GM19023 (cell line): ENCODE data around the gene CD209.
"Not testable (repeated sequence)": the region's sequence is repeated elsewhere in the genome, so short reads cannot be mapped to it uniquely, and the experiment has no call there.

Experiments used
- ATAC-seq: cut with Tn5 transposase; IDR thresholded peaks from one replicate; pipeline ENCODE4 v1.9.1; 2021; ENCODE audit warnings: mild to moderate bottlenecking, moderate library complexity; ENCODE audit not compliant: unreplicated experiment

Gene CD209

GRCh38 chr19:7771072-7771471 is 23.7 kb upstream of the CD209 start:
- ATAC-seq: no peak

DNA sequence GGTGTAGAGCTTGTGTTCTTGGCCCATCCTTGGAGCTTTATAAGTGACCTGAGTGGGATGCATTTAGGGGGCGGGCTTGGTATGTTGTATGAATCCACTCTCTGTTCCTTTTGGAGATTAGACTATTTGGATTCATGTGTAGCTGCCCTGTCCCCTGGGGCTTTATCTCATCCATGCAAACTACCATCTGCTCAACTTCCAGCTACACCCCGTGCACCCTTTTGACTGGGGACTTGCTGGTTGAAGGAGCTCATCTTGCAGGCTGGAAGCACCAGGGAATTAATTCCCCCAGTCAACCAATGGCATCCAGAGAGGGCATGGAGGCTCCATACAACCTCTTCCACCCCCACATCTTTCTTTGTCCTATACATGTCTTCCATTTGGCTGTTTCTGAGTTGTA is 21.8 kb upstream of the CD209 start:
- ATAC-seq: no peak

DNA sequence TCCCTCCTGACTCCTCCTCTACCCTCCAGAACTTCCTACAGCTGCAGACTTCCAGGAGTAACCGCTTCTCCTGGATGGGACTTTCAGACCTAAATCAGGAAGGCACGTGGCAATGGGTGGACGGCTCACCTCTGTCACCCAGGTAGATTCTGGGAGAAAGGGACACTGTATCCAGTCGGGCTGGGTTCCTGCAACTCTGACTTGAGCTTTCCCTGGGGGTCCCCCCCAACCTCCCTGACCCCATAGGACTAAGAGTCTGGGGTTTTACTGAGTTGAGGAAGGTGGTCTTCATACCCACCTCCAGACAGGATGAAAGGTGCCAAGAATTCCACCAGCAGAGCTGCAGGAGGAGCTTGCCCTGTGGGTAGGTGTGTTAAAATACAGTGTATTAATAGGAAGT is 20.2 kb upstream of the CD209 start:
- no peak for ATAC-seq

- no peak for ATAC-seq
Observed at GRCh38 chr19:7766535-7766934, 19.2 kb upstream of the CD209 start.

DNA sequence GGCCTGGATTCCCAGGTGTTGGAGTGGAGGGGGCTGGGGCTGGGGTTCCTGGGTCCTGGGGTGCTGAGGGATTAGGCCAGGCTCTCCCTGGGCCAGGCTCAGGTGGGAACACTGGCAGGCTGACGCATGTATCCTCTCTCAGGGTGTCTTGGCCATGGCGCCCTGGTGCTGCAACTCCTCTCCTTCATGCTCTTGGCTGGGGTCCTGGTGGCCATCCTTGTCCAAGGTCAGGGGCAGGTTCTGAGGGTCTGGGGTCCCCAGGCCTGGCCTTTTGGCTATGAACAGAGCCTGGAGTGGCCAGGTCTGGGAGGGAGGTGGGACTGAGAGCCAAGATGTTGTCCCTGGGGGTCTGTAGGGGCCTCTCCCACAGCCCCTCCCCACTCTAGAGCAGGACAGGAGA is 17.7 kb upstream of the CD209 start:
- ATAC-seq: not testable (repeated sequence)

- not testable (repeated sequence) for ATAC-seq
Observed at GRCh38 chr19:7764157-7764556, 16.8 kb upstream of the CD209 start.

- no peak for ATAC-seq
Observed at GRCh38 chr19:7763696-7764095, 16.4 kb upstream of the CD209 start.

- no peak for ATAC-seq
Observed at GRCh38 chr19:7762719-7763293, 15.5 kb upstream of the CD209 start, which contains the start of gene CLEC4M. Gene CLEC4M, plus strand, starts transcription at chr19:7763243. Its CDS starts 24 bp downstream, at chr19:7763267.

DNA sequence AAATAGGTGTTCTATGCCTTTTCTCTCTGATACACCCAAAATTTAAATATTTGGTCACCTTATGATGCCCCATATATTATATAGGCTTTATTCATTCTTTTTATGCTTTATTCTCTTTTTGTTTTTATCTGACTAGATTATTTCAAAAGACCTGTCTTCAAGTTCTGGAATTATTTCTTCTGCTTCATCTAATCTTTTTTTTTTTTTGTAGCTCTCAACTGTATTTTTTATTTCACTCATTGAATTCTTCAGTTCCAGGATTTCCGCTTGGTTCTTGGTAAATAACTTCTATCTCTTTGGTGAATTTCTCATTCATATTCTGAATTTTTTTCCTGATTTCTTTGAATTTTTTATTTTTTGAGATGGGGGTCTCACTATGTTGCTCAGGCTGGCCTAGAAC is 11.8 kb upstream of the CD209 start:
- ATAC-seq: no peak

DNA sequence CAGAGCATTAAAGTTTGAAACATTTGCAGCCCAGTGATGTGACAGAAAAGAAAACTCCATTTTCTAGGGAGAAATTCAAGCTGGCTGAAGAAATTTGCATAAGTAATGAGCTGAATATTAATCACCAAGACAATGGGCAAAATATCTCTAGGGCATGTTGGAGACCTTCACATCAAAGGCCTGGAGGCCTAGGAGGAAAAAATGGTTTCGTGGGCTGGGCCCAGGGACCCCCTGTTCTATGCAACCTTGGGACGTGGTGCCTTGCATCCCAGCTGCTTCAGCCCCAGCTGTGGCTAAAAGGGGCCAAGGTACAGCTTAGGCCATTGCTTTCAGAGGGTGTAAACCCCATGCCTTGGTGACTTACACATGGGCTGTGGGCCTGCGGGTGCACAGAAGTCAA is 10.0 kb upstream of the CD209 start:
- ATAC-seq: no peak

DNA sequence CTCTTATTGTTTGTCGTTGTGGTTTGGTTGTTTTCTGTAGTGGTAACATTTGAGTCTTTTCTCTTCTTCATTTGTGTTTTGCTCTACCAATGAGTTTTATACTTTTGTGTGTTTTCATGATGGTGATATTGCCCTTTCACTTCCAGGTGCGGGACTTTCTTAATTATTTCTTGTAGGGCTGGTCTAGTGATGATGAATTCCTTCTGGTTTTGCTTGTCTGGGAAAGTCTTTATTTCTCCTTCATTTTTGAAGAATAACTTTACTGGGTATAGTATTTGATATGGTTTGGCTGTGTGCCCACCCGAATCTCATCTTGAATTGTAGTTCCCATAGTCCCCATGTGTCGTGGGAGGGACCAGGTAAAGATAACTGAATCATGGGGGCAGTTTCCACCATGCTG is 8.9 kb upstream of the CD209 start:
- no peak for ATAC-seq

GRCh38 chr19:7751157-7751783 is 3.9 kb upstream of the CD209 start:
- ATAC-seq: no peak

GRCh38 chr19:7748756-7749155 is 1.4 kb upstream of the CD209 start:
- no peak for ATAC-seq

DNA sequence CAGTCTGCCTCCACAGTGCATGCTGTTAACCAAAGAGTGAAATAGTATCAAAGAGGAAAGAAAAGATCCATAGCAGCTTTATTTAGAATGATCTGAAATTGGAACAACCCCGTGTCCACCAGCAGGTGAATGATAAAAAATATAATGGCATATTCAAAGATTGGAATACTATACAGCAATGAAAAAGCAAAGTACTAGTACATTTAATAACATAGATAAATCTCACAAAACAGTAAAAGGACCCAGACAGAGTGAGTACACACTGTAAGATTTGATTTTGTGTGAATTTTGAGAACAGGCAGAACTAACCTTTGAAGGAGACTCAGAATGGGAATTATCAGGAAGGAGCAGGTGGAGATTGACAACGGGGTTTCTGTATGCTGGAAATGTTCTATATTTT is 837 bp upstream of the CD209 start:
- ATAC-seq: no peak

DNA sequence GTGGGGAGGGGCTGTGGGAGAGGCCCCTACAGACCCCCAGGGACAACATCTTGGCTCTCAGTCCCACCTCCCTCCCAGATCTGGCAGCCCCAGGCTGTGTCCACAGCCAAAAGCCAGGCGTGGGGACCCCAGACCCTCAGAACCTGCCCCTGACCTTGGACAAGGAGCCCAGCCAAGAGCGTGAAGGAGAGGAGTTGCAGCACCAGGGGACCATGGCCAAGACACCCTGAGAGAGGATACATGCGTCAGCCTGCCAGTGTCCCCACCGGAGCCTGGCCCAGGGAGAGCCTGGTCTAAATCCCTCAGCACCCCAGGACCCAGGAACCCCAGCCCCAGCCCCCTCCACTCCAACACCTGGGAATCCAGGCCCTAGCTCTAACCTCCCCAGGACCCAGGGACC is 1.0 kb downstream of the CD209 start:
- ATAC-seq: not testable (repeated sequence)

- ATAC-seq: no peak
Observed at GRCh38 chr19:7744871-7745650, 2.3 kb downstream of the CD209 start.

DNA sequence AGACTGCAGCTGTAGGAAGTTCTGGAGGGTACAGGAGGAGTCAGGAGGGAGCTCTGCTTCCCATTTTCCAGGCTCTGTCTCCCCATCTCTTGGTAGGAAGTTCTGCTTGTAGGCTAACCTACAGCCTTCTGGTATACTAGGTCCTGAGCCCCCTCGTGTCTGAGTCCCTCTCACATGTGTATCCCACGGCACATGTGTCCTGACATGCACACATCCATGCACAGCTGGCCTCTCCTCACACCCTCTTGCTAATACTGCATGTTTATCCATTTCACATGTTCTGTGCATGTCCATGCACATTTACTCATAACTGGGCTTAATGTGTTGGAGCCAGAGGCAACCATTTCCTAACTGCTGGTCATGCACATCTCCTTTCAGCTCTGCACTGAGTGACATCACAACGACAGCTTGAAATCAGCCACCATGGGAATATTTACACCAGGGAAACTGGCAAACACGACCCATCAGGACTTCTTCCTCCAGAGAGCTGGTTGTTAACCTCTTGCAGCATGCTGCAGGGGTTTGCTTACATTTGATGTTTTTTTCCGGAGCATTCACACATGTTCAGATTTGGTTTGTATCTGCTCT is 3.0 kb downstream of the CD209 start:
- ATAC-seq: no peak

DNA sequence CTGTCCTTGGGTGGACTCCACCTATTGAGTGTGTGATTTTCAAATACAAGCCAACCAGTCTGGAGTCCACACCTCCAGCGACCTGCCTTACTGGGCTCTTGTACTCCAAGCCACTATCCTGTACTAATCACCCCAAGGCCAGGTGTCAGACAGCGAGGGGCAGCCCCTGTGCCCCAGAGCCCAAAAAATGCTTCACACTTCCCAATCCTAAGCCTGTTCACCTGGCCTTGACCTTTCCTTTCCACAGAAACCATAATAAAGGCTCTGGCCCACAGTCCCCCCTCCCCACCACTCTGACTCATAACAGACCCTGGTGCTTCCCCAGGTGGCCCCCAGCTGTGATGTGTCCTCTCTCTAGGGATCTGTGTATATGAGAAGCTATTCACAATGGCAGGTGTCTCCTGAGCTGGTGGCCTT is 3.9 kb downstream of the CD209 start:
- ATAC-seq: peak; percentile 79

- ATAC-seq: no peak
Observed at GRCh38 chr19:7742991-7743390, 4.3 kb downstream of the CD209 start.

- no peak for ATAC-seq
Observed at GRCh38 chr19:7742575-7742974, 4.8 kb downstream of the CD209 start.

GRCh38 chr19:7740682-7741054 is 6.7 kb downstream of the CD209 start:
- ATAC-seq: no peak
